Measurements from ENCODE around the gene ZNF791.
"Not testable (repeated sequence)": the region's sequence is repeated elsewhere in the genome, so short reads cannot be mapped to it uniquely, and the experiment has no call there.

Gene ZNF791

DNA sequence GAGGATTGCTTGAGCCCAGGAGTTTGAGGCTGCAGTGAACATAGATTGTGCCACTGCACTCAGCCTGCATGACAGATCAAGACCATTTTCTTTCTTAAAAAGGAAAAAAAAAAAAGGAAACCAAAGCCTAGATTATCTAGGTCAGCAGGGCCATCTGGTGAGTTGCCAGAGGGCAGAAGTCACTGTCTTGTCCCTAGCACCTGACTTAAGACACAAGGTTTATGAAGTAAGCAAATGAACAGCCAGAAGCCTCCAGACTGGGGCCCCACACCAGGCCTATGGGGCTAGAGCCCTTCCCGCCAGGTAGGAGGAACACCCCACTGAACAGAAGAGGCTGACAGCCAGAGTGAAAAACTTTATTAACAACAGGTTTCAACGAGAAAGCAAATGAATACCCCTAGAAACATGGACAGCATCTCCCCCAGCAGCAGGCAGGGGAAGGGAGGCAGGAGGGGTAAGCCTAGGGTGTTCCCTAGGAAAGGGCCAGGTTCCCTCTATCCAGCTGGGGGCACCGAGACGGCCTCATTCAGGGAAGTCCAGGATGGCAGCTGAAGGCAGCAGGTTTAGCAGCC is 57.1 kb downstream of the ZNF791 start:
- DNase-seq (ENCODE audit: low read depth in 2 of 2) = no peak

DNA sequence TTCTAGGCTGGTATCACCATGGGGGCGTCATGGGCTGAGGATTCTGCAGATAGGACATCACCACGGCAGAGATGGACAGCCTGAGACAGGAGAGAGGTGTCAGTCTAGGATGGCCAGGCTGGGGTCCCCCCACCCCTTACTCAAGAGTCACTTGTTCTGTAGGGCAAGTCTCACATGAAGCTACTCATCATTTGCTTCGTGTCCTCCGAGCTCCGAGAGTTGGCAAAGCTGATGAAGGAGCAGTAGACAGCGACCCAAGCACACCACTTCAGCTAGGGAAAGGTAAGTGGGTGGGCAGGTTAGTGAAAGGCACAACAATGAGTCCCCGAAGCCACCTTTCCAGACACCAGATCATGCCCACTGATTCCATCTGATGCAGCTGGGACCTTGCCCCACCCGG is 57.6 kb downstream of the ZNF791 start:
- DNase-seq (ENCODE audit: low read depth in 2 of 2) = no peak

DNA sequence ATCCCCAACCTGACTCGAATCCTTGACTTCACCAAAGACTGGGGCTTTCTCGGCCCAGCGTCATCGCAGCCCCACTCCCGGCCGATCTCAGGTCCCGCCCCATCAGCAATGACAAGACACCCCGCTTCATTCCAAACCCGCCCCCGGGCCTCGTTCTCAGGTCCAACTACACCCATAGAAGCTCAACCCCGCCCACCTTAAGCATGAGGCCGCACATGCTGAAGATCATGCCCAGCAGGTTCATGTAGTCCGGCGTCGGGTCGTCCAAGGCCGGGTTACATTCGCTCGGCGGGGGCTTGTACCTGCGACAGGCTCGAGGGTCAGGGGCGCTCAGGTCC is 58.2 kb downstream of the ZNF791 start:
- DNase-seq (ENCODE audit: low read depth in 2 of 2) = no peak

DNA sequence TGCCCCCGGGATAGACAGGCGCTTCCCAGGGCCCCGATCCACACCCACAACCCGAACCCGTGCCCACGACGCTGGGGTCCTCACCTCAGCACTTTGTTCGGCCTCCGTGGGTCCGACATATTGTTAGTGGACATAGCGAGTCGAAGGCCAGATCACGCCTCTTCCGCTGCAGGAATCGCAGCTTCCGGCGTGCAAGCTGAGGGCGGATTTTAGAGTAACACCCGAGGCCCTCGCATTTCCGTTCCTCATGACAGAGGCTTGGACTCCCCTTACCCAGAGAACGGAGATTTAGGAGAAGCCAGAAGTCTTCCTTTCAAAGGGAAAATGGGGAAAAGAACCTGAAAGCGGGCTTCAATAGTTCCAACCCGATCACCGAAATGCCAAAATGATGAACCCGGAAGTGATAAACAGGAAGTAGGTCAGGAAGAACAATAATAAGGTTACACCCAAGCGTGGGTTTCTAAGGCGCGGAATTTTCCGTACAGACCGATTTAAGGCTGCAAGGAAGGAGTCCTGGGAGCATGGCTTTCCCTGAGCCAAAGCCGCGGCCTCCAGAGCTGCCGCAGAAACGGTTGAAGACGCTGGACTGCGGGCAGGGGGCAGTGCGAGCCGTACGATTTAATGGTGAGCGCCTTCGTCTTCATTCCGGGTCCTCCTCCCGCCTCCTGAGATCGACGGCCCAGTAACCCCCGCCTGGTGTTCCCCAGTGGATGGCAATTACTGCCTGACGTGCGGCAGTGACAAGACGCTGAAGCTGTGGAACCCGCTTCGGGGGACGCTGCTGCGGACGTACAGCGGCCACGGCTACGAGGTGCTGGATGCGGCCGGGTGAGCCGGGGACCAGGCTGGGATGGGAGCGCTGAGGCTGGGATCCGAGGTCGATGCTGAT is 58.8 kb downstream of the ZNF791 start:
- peak; percentile 59 to 63 for DNase-seq (ENCODE audit: low read depth in 2 of 2)

DNA sequence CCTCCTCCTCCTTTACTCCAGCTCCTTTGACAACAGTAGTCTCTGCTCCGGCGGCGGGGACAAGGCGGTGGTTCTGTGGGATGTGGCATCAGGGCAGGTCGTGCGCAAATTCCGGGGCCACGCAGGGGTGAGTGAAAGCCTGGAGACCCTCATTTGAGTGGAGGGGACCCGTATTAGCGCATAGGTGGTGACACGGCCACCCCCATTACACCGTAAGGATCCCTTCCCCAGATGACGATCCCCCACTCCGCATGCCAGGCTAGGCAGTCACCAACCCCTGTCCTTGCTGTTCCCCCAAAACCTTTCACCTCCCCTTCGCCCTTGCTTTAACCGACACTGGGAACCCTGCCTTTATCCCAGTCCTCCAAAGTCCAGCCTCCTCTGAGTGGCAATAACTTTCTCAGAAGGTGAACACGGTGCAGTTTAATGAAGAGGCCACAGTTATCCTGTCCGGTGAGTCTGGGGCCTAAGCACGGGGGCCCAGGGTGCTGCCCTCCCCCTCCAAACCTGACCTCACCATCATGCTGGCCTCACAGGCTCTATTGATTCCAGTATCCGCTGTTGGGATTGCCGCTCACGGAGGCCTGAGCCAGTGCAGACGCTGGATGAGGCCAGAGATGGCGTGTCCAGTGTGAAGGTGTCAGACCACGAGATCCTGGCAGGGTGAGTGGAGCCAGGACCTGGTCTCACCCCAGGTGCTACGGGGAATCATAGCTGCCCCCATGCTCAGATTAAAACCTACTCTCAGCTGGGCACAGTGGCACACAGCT is 59.6 kb downstream of the ZNF791 start:
- no peak for DNase-seq (ENCODE audit: low read depth in 2 of 2)

DNA sequence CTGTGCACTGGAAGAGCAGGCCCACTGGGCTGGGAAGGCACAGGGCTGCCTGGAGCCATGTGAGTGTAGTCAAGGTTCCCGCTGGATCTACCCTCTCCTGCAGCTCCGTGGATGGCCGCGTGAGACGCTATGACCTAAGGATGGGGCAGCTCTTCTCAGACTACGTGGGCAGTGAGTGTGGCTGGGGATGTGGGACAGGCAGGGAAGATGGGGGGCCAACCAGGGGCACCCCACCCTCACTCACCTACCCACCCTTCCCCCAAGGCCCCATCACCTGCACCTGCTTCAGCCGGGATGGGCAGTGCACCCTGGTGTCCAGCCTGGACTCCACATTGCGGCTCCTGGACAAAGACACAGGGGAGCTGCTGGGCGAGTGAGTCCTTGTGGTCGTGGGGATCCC is 62.0 kb downstream of the ZNF791 start:
- no peak for DNase-seq (ENCODE audit: low read depth in 2 of 2)

DNA sequence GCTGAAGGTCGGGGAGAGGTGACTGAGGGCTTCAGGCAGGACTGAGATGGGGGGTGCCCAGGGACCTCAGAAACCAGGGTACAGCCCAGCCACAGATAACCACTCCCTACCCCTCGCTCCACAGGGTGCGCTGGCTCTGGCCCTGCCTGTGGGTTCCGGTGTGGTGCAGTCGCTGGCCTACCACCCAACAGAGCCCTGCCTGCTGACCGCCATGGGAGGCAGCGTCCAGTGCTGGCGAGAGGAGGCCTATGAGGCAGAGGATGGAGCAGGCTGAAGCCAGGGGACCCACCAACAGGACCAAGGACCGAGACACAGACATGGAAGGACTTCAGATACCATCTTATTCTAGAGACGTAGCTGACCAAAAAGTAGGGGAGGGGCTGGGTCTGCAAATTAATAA is 64.7 kb downstream of the ZNF791 start:
- DNase-seq (ENCODE audit: low read depth in 2 of 2) = no peak

DNA sequence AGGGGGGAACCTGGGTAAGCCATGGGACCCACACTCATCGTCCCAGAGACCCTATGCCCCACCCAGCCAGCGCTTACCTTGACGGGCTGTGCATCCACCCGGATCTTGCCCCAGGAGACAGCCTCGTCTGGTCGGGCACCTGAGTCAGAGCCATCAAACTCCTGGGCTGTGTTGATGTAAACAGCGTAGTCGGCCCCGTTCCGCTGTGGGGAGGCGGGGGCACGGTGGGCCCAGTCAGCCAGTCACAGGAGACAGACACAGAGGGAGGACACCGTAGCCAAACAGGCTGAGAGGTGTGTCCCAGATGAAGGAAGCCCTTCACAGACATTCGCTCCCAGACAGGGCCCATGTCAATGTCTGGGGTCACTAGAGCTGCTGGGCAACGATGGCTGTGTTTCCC is 65.2 kb downstream of the ZNF791 start:
- DNase-seq (ENCODE audit: low read depth in 2 of 2) = no peak

DNA sequence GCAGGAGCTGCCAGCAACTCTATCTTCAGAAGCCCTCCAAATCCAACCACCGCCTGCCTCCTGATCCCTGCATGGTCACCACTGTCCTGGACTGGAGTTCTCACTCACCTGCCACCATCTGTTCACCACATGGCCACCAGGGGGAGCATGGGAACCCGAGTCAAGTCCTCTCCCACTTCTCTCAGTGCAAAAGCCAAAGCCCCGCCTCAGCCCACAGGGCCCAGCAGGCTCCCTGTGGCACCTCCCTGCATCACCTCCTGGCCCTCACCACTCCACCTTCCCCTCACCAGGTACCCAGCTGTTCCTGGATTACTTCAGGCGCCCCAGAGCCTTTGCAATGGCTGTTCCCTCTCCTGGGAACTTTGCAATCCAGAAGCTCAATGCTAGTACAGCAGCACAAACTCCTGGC is 65.7 kb downstream of the ZNF791 start:
- peak; percentile 33 to 39 for DNase-seq (ENCODE audit: low read depth in 2 of 2)

DNA sequence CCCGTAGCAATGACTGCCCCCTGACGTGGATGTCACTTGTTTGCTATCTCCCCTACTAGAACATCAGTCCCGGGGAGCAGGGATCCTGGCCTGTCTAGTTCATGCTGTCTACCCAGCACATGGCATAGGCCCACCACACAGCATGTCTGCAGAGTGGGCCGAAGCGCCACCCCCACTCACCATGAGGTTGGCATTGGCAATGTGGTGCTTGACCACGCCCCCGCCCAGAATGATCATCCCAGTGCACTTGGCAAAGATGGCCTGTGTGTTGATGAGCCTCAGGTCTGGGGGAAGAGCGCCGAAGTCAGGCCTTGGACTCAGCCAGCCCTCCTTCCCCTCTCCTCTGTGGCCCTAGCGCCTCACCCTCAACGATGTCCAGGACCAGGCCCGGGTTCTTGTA is 66.2 kb downstream of the ZNF791 start:
- no peak for DNase-seq (ENCODE audit: low read depth in 2 of 2)

DNA sequence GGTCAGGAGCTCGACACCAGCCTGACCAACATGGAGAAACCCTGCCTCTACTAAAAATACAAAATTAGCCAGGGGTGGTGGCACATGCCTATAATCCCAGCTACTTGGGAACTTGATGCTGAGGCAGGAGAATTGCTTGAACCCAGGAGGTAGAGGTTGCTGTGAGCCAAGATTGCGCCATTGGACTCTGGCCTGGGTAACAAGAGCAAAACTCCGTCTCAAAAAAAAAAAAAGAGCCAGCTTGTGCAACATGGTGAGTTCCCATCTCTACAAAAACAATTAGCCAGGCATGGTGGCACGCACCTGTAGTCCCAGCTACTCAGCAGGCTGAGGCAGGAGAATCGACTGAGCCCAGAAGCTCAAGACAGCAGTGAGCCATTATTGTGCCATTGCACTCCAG is 67.3 kb downstream of the ZNF791 start:
- DNase-seq (ENCODE audit: low read depth in 2 of 2) = not testable (repeated sequence)

DNA sequence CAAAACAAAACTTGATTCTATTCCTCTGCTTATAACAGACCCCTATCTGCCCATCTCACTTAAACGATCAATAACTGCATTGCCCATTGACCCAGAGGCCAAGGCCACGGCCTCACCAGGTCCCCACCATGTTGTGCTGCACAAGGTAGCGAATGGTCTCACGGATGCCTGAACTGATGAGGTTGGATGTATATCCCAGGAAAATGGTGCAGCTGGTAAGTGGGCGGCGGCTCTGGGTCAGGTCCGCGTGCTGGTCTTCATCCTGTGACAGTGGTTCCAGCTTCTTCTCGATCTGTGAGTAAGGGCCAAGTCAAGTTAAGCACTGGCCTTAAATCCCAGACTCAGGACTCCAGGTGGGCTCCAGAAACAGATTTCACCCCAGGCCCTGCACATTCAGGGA is 69.3 kb downstream of the ZNF791 start:
- DNase-seq (ENCODE audit: low read depth in 2 of 2) = no peak

DNA sequence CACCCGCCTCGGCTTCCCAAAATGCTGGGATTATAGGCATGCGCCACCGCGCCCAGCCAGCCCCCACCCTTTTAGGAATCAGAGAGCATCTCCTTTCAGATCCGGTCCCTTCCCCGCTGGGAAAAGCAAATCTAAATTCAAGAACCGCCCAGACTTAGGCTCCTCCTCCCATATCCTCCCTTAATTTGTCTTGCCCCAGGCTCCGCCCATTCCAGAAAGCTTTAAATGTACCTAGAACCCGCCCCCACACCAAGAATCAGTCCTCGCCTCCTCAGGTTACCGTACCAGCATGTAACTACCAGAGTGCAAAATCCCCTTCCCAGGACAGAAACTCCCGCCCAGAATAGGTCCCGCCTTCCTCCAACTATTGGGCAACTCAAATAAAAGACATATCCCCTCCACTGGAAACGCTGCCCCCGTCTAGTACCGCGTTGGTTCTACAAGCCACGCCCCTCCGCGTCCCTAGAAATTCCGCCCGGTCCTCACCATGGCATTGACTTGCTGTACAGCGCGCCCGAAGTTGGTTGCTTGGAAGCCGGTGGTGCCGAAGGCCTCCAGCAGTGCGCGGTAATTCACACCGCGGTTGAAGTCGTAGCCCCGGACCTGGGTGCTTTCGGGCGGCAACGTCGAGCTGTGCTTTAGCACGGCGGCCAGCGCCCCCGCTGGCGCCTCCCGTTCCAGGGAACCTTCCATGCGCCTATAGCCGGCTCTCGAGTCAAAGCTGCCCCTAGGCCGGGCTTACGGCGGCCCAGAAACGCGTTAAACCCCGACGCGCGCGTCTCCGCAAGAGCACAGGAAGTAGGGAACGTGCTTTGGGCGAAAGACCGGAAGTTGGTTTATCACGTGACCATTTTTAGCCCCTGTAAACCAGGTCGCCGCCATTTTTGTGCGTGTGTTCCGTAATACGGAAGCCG is 70.6 kb downstream of the ZNF791 start, which contains the start of gene DHPS:
DHPS (minus strand) TSS at position 807 of the 914 bp plus-strand sequence; CDS start at position 693, 114 bp downstream.
- peak; percentile 95 to 96 for DNase-seq (ENCODE audit: low read depth in 2 of 2)

Data from fibroblast of skin of left quadriceps (primary cell).